Measurements from ENCODE around the gene SMC1A.
"Not testable (repeated sequence)": the region's sequence is repeated elsewhere in the genome, so short reads cannot be mapped to it uniquely, and the experiment has no call there.

Gene SMC1A

DNA sequence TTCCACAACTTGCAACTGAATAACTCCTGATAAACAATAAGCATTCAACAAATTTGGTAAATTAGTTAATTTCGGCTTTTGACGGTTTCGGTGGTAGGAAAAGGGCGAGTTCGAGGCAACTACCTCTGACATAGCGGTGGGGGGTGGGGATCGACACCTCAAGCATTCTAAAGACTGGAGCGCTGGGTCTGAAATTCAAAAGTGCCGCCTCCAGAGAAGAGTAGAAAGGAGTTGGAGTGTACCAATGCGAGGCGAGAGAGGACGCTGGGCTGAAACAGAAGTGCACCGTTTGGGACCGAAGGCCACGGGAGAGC is 725 bp downstream of the SMC1A start:
- DNase-seq: no peak

DNA sequence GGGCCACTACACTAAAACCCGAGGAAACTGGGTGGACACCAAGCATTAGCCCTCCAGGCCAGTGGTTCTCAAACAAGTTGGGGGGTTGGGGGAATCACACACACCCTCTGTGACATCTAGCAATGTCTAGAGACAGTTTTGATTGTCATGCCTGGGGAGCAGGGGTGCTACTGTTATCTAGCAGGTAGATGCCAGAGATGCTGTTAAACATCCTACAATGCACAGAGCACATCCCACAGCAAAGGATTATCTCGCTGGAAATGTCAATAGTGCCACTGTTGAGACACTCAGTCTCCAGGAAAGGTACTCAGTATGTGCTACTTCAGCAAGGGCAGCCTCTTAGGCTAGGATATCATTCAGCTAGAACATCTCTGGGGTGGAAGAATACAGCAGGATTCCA is 1.3 kb downstream of the SMC1A start:
- no peak for DNase-seq

DNA sequence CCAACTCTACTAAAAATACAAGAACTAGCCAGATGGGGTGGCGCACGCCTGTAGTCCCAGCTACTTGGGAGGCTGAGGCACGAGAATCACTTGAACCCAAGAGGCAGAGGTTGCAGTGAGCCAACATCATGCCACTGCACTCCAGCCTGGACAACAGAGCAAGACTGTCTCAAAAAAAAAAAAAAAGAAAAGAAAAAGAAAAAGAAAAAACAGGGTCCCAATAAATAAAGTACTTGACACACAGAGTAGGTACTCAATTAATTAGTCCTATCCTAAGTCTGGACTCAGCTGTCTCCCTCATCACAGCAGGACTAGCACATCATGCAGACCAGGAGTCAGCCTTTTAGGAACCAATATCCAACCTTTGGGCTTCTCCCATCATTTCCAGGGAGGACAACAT is 2.1 kb downstream of the SMC1A start:
- not testable (repeated sequence) for DNase-seq

DNA sequence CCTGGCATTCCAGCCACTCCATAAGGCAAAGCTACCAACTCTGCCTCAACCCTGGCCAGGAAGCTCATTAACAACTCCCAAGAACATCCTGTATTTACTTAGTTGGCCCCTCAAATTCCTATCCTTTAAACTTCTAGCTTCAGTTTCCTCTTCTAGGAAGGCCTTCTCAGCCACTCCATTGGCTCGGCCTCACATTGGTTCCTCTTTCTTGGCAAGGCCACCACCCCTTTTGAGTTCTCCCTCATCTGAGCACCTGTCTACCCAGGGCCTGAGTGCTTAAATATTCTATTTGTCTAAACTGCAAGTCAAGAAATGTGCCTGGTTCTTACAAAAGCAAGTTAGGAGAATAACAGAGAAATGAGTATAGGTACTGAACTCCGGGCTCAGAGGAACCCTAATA is 10.0 kb downstream of the SMC1A start:
- DNase-seq: no peak

DNA sequence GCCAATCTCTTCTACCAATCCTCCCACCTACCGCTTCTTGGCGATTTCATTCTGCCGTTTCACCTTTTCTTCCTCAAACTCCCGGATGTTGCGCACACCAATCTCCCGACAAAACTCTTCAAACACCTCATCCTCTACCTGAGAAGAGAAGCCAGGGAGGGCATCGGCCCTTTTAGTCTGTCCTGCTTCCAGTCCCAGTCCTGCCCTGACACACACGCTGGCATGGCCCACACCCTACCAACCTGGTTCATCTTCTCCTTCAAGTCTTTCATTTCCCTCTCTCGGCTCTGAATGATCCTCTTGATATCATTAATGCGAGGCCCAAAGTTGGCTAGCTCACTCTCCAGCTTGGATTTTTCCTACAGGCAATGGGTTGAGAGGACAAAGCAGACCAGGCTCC is 18.9 kb downstream of the SMC1A start:
- DNase-seq: no peak

DNA sequence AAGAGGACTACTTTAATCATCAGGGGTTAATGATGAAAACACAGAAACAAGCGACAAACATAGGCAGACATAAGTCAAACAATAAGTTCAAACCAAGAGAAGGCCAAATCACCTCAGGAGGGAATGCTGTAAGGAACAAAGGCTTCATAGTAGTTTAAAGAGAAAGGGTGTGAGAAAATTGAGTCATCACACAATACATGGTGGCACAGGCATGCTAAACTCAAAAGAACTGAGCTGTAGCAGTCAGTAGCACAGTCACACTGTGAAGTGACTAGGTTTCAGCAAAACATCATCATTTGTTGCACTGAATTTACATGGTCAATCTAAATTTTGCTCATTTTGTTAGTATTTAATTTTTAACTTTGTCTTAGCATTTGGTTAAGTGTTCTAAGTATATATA is 24.2 kb downstream of the SMC1A start:
- DNase-seq: no peak

DNA sequence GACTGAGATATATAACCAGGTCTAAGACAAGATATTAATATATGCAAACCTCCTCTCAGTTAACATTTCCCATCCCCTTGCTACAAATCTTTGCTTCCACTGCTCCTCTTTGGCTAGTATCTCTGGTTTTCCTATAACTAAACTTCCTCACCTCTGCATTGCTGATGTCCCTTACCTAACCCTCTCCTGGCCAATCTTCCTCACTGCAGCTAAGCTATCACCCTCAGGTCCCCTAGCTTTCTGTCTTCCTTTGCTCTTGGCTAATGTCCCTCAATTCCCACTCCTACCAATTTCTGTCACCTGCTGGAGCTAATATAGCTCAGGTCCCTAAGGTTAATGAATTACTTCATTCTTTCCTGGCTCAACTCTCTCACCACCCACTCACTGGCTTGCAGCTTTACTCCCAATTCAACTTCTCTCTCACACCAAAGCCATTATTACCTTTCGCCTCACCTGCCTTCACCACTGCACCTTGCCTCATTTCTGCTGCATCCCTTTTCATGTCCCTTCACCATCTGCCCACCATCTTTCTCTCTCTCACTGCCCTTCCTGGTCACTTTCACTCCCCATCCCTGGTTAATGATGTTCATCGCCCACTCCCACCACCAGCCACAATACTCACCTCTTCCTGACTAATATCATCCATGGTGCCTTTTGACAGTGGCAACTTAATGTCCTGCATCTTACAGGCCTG is 26.7 kb downstream of the SMC1A start:
- DNase-seq: no peak

DNA sequence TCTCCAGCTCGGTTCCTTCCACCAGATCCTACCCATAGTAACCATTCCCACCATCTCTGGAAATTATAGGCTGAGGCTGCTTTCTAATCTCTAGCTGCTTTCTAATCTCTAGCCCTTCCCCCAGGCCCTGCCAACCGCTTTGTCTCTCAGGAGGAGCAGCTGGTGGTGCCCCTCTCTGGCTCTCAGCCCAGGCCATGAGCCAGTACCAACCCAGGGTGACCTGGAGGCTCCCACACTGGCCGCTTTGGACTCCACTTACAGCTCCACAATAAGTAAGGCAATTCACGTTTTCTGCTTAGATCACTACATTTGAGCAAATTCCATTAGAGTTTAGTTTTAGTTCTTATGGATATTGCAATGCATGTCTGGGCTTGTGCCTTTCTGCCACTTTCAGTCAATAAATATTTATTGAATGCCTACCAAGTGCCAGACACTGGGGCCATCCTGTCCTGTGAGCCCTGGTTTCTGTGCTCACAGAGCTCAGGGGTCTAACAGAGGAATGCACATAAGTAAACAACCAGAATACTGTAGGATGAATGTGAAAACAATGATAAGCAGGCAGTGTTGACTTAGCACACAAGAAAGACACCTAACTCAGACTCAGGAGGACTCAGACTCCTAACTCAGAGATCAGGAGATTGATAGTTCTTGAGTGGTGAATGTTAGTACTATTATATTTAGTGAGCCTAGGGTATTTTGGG is 38.9 kb downstream of the SMC1A start:
- no peak for DNase-seq

DNA sequence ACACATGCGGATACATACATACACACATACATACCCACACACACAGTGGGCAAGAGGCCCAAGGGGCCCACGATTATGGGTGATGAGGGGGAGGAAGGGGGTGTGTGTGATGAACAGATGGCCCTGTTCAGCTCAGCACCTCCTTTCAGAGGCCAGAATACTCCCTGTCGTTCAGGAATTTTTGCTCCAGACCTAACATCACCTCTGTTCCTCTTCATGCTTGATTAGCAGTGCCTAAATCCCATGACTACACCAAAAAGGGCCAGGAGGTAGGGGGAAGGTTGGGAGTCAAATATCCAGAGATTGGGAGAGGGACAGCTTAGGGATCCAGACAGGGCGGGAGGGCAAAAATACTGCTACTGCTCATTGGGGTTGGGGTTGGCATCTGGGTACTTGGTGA is 42.7 kb downstream of the SMC1A start:
- DNase-seq: no peak

DNA sequence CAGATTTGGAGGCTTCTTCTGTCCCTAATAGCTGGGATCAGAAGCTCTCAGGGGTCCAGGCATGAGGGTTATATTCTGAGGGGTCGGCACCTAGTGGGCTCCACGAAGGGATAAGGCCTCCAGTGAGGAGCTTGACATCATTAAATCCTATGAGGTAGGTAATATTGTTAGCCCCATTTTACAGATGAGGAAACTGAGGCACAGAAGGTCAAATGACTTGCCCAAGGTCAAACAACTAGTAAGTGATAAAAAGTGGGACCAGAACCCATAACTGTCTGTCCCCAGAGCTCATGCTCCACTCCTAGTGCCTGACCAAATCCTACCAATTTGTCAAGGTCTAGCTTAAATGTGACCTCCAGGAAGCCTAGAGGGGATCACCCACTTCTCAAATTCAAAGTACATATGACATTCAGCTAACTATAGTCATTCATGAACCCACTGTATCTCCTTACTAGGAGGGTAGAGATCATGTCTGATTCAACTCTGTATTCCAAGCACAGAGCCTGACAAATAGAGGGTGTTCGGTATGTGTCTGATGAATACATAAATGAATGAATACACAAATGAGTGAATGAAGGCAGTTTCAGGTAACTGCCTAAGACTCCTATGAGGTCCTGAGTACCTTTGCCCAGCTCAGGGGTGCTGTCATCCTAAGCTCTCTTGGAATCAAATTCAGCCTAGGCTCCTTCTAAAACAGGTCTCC is 43.3 kb downstream of the SMC1A start:
- DNase-seq: no peak

DNA sequence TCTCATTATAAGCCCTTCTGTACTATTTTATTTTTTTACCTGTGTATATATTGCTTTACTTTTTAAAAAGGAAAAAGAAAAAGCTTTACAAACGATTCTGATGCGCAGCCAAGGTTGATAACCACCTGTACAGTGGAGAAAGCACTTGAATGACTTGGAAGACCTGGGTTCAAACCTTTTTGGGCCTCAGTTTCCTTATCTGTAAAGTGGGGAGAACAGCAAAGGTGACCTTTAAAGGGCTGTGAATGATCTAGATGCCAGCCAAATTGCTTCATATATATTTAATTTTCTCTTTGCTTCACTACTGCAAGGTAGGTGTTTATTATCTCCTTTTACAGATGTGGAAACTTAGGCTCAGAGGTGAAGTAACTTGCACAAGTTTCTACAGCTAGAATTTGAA is 45.0 kb downstream of the SMC1A start:
- DNase-seq: no peak

DNA sequence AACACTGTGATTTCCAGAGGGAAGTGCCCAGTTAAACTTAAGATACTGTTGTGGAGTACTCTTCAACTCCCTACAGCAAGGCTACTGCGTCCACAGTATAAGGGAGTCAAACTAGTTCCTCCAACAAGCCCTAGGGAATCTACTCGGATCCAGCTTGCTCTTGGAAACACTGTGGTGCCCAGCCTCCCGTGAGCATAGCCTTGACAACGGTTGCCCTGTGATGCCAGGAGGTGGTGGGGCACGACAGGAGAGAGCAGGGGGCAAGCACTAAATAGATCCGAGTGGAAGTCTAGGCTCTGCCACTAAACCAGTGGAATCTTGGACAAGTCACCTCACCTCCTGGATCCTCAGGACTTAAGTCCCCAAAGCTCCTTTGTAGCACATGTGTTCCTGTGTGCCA is 45.6 kb downstream of the SMC1A start:
- no peak for DNase-seq

DNA sequence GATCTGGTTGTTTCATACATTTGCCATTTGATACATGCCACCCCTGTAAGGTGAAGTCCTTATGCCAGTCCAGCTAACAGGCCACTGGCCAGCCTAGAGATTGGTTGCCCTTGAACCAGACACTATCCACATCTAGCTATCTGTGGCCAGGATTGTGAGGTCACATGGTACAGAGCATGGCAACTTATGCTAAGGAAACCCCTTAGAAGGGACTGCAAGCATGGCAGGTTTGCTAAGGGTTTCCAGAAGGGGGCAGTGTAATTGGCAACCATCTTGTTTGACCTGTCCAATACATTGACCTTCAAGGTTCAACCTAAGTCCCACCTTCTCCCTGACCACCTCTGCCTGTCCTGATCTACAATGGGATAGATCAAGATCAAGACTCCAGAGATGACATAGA is 47.5 kb downstream of the SMC1A start:
- no peak for DNase-seq

DNA sequence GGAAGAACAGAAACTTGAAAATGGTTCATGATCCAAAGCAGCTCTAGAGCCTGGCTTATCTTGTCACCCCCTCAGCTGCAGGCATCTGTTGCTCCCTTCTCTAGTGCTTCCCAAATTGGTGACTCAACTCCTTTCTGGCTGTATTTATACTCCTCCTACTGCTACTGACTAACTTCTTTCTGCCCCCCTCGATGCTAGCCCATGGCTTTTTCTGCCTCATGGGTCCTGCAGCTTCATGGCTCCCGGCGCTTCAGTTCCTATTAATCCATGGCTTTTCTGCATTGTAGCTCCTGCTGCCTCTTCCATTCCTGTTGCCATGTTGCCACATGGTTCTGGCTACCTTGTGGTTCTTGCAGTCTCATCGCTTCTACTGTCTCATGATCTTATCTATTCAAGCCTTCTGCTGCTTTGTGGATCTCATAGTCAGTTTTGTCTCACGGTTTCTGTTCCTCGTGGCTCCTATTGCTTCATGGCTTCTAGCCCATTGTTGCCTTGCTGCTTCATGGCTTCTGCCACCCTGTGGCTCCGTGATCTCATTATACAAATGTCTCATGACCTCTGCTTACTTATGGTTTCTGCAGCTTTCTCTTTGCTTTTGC is 48.1 kb downstream of the SMC1A start:
- DNase-seq: no peak

DNA sequence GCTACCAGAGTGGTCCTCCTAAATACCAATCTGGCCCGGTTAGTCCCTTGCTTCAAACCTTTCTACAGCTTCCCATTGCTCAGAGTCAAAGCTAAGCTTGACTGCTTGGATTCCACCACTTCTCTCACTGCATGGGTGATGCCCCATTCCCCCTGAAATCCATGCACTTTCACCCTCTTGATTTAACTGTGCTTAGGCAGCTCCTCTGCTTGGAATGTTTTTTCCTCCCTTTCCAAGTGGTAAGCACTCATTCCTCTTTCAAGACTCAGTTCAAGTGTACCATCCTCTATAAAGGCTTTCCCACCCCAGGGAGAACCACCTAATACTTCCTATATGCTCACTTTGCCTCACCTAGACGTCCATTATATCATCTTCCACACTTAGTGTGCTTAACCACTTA is 49.1 kb downstream of the SMC1A start:
- DNase-seq: no peak

DNA sequence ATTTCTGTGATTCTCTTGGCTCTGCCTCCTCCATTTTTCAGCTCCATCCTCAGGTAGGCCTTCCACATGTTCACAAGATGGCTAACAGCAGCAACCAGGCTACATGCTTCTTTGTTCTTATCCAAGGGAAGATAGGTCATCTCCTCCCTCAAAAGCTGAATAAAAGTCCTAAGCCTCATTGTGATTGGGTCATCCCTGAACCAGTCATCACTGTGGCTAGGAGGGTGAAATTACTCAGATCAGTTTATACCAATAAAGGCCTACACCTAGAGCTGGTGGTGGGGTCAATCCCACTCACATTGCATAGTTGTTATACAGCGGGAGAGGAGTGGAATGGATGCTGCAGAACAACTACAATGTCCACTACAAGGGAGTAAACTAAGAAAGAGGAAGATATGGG is 56.0 kb downstream of the SMC1A start:
- DNase-seq: not testable (repeated sequence)

DNA sequence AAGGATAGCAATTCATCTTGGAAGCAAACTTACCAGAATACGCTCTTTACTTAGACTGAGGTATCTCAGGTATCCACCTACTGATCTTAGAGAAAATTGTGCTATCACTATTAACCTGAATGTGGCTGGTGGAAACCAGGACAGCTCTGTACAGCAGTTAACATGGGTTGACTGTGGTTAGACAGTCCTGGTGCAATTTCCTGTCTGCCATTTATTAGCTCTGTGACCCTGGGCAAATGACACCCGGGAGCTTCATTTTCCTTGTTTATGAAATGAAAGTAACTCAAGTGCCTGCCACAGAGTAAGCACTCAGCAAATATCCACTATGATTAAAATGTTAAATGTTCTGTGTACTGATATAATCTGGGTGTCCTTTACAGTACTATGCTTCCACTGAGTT is 60.0 kb downstream of the SMC1A start:
- no peak for DNase-seq

DNA sequence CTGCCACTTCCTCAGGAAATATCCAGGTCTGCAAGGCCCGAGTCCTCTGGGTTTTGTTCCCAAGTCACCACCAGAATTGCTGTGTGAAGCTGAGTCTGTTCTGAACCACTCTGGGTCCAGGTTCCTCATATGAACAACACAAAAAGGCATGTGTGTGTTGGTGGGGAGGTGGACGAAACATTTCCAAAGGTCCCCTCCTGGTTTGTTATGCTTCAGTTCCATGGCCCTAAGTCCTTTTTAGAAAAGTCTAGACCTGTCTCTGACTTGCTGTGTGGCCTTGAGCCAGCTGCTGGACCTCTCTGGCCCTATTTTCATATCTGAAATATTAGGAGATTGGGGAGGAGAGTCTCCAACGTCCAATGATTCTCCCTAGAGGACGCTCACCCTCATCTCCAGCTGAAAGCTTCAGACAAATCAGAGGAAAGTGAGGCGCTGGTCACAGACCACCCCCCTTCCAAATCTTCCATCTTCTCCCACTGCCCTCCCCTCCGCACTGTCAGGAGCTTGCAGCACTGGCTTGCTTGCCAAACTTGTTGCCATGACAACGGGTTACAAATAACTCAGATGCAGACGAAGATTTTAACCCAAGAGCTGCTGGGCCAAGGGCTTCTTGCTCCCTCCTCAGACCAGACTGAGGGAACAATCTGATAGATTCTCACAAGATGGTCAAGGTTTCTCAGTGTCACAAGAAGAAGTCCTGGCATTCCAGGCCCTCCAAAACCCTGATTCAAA is 64.5 kb downstream of the SMC1A start:
- no peak for DNase-seq

DNA sequence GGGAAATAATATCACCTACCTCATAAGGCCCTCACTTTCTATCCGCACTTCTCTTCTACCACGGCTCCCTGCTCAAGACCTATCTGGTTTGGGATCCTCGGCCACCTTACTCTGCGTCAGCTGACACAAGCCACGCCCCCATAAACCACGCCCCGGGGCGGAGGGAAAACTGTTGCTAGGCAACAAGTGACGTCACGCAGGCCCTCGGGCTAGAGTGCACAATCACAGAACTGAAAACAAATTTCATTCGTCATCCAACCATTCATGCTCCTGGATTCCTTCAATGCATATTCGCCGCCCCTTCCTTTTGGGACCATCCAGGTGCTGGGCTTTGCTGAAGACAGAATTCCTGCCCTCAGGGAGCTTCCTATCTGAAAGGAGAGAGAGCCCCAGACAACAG is 66.3 kb downstream of the SMC1A start:
- no peak for DNase-seq

DNA sequence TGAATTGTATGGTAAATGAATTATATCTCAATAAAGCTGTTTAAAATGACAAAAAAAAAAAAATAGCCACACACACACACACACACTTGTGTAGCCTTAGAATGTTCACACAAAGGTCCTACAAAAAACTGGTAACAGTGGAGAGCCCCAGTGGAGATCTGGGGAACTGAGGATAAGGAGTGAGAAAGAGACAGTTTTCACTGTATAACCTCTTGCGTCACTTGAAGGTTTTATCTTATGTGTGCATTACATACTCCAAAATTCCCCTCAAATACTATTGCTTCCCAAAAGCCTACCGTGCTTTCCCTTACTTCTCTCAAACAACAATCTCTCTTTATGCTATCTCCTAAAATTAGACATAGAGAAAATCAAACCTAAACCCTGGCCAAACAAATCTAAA is 67.8 kb downstream of the SMC1A start:
- DNase-seq: no peak

DNA sequence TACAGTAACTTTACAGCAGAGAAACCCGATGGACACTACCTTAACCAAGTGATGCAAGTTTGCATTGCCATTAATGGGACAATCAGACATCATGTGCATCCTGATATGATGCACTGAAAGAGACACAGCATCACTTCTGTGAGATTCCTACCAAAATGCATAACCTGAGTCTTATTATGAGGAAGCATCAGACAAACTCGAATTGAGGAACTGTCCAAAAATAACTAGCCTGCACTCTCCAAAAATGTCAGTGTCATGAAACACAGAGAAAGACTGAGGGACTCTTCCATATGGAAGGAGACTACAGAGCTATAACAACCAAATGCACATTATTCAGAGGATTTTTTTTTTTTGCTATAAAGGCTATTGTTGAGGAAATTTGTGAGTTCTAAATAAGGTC is 74.5 kb downstream of the SMC1A start:
- DNase-seq: no peak

DNA sequence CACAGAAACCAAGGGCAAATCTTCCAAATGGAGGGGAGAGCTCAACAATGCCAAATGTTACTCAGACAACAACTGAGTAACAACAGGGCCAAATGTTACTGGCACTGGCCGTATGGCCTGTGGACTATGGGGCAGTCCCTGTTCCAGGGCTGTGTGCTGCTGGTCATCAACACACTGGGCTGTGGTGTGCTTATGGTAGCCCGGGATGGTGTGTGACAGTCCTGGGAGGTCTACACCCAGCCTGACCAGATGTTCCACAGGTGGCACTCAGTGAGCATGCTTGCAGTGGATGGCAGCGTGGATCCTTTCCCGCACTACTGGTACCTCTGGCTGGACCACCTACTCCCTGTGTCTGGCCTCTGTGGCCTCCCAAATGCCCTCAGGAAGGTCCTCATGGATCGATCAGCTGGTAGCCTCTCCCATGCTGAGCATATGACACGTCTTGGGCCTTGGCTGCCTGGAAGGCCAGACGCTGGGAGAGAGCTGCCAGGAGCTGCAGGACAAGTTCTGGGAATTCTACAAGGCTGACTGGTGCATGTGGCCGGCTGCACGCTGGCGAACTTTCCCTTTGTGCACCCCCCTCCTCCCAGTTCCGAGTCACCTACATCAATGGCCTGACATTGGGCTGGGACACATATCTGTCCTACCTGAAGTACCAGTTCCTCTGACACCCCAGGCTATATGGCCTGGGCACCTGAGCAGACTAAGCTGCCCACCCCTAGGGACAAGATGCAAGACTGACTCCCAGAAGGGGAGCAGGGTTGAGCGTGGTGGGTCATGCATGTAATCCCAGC is 81.4 kb downstream of the SMC1A start:
- no peak for DNase-seq

DNA sequence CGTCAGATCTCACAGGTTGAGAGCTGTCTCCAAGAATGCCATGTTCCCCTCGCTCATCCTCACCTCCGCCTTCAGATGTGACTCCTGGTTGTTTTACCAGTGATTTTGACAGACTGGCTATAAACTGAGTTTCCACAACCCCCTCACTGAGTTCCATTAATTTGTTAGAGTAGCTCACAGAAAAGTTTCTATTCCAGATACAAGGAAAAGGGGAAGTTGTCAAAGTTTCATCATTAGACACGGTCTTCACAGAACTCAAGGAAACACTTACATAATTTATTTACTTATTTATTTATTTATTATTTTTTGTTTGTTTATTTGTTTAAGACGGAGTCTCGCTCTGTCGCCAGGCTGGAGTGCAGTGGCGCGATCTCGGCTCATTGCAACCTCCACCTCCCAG is 85.4 kb downstream of the SMC1A start:
- DNase-seq: no peak
